Mesenchymal stem cell (in vitro differentiated cells and primary cell): ENCODE results near the gene TRAK2.
"Not testable (repeated sequence)": the region's sequence is repeated elsewhere in the genome, so short reads cannot be mapped to it uniquely, and the experiment has no call there.

Source experiments
- DNase-seq: peaks from one replicate; pipeline ENCODE4 v3.0.0-alpha.2; 2013
- H2AFZ ChIP-seq: one replicate; pipeline ENCODE4 v1.6.1; 2013; ENCODE audit warnings: low read depth, mild to moderate bottlenecking, control low read depth, inconsistent platforms, low read length, moderate library complexity
- H2AK5ac ChIP-seq: 2 replicates; pipeline ENCODE4 v1.6.1; 2013; ENCODE audit warnings: low read length, moderate library complexity, mild to moderate bottlenecking, inconsistent platforms; ENCODE audit not compliant: severe bottlenecking
- H2BK120ac ChIP-seq: one replicate; pipeline ENCODE4 v1.6.1; 2013; ENCODE audit warnings: low read depth, mild to moderate bottlenecking, inconsistent platforms, low read length, moderate library complexity
- H2BK12ac ChIP-seq, 2 experiments: one replicate each; pipeline ENCODE4 v1.6.1; 2013; ENCODE audit warnings: inconsistent platforms in 2 of 2, low read length in 2 of 2, mild to moderate bottlenecking in 2 of 2, moderate library complexity in 2 of 2, control low read depth in 1 of 2
- H2BK15ac ChIP-seq: one replicate; pipeline ENCODE4 v1.6.1; 2013; ENCODE audit warnings: mild to moderate bottlenecking, low read depth, inconsistent platforms; ENCODE audit not compliant: poor library complexity, severe bottlenecking
- H2BK5ac ChIP-seq: 2 replicates; pipeline ENCODE4 v1.6.1; 2013; ENCODE audit warnings: low read depth, mild to moderate bottlenecking, low read length, control low read depth, inconsistent platforms; ENCODE audit not compliant: poor library complexity, severe bottlenecking
- H3K14ac ChIP-seq, 2 experiments: one replicate each; pipeline ENCODE4 v1.6.1; 2013; ENCODE audit warnings: inconsistent platforms in 2 of 2, low read length in 2 of 2, control low read depth in 1 of 2, mild to moderate bottlenecking in 1 of 2, moderate library complexity in 1 of 2
- H3K18ac ChIP-seq, 2 experiments: one replicate each; pipeline ENCODE4 v1.6.1; 2013; ENCODE audit warnings: inconsistent platforms in 2 of 2, low read length in 2 of 2, control low read depth in 1 of 2, low read depth in 1 of 2, mild to moderate bottlenecking in 1 of 2
- H3K23ac ChIP-seq, 2 experiments: one replicate each; pipeline ENCODE4 v1.6.1; 2013; ENCODE audit warnings: inconsistent platforms in 2 of 2, low read length in 2 of 2, mild to moderate bottlenecking in 2 of 2, moderate library complexity in 2 of 2, control low read depth in 1 of 2
- H3K27ac ChIP-seq: 2 replicates; pipeline ENCODE4 v1.5.1; 2013; ENCODE audit warnings: mild to moderate bottlenecking, moderate library complexity, low read length, control low read depth, inconsistent platforms; ENCODE audit not compliant: poor library complexity, severe bottlenecking
- H3K27me3 ChIP-seq, 2 experiments: 2 replicates each; pipeline versions ENCODE4 v1.6.1 to v1.7.0; 2013; ENCODE audit warnings: low read length in 2 of 2, mild to moderate bottlenecking in 2 of 2, moderate library complexity in 2 of 2, control low read depth in 1 of 2, inconsistent platforms in 1 of 2; ENCODE audit not compliant: control insufficient read depth in 1 of 2, insufficient read depth in 1 of 2
- H3K36me3 ChIP-seq, 2 experiments: 2 replicates each; pipeline versions ENCODE4 v1.6.1 to v1.7.0; 2013; ENCODE audit warnings: low read length in 2 of 2, control low read depth in 1 of 2, inconsistent platforms in 1 of 2, low read depth in 1 of 2, mild to moderate bottlenecking in 1 of 2; ENCODE audit not compliant: insufficient read depth in 2 of 2, control insufficient read depth in 1 of 2
- H3K4ac ChIP-seq, 2 experiments: one replicate each; pipeline ENCODE4 v1.6.1; 2013; ENCODE audit warnings: inconsistent platforms in 2 of 2, low read length in 2 of 2, mild to moderate bottlenecking in 2 of 2, moderate library complexity in 2 of 2, control low read depth in 1 of 2, low read depth in 1 of 2
- H3K4me1 ChIP-seq: 2 replicates; pipeline ENCODE4 v1.6.1; 2013; ENCODE audit warnings: low read depth, low read length, control low read depth; ENCODE audit not compliant: control insufficient read depth, insufficient read depth
- H3K4me2 ChIP-seq: 2 replicates; pipeline ENCODE4 v1.6.1; 2013; ENCODE audit warnings: low read length, mild to moderate bottlenecking, inconsistent platforms; ENCODE audit not compliant: poor library complexity, severe bottlenecking
- H3K4me3 ChIP-seq, 2 experiments: 2 replicates each; pipeline versions ENCODE4 v1.5.1 to v1.7.0; 2013; ENCODE audit warnings: low read length in 2 of 2, mild to moderate bottlenecking in 2 of 2, control low read depth in 1 of 2, low read depth in 1 of 2; ENCODE audit not compliant: insufficient read depth in 1 of 2
- H3K79me1 ChIP-seq: replicated peaks from 2 replicates; pipeline ENCODE4 v1.6.1; 2013; ENCODE audit warnings: mild to moderate bottlenecking, control low read depth, low read length, inconsistent platforms; ENCODE audit not compliant: poor library complexity, severe bottlenecking
- H3K9ac ChIP-seq: 2 replicates; pipeline ENCODE4 v1.7.0; 2013; ENCODE audit warnings: mild to moderate bottlenecking, low read length, moderate library complexity
- H3K9me3 ChIP-seq: 2 replicates; pipeline ENCODE4 v1.7.0; 2013; ENCODE audit warnings: mild to moderate bottlenecking, low read length; ENCODE audit not compliant: control insufficient read depth
- H4K8ac ChIP-seq: one replicate; pipeline ENCODE4 v1.6.1; 2013; ENCODE audit warnings: inconsistent platforms, mild to moderate bottlenecking, low read length, moderate library complexity
- H4K91ac ChIP-seq: one replicate; pipeline ENCODE4 v1.6.1; 2013; ENCODE audit warnings: mild to moderate bottlenecking, low read length, inconsistent platforms
- WGBS: methylation state at CpG from one replicate; pipeline ENCODE4 v1.1.7; 2013; ENCODE audit warnings: mixed read lengths; 5-methylcytosine and 5-hydroxymethylcytosine counted together

The TRAK2 gene

DNA sequence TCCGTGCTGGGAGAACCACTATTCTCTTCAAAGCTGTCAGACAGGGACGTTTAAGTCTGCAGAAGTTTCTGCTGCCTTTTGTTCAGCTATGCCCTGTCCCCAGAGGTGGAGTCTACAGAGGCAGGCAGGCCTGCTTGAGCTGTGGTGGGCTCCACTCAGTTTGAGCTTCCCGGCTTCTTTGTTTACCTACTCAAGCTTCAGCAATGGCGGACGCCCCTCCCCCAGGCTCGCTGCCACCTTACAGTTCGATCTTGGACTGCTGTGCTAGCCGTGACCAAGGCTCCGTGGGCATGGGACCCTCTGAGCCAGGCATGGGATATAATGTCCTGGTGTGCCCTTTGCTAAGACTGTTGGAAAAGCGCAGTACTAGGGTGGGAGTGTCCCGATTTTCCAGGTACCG is 20.9 kb downstream of the TRAK2 start:
- not testable (repeated sequence) for H3K4me1 ChIP-seq, H3K9ac ChIP-seq, H2AK5ac ChIP-seq, H3K23ac ChIP-seq, H3K14ac ChIP-seq, H2BK120ac ChIP-seq, H3K4me2 ChIP-seq, H2AFZ ChIP-seq, H3K9me3 ChIP-seq, H2BK15ac ChIP-seq, H2BK12ac ChIP-seq, H2BK5ac ChIP-seq, H3K36me3 ChIP-seq, H4K91ac ChIP-seq, DNase-seq, H3K4ac ChIP-seq, H3K18ac ChIP-seq, H3K4me3 ChIP-seq, H3K27me3 ChIP-seq, H4K8ac ChIP-seq, H3K27ac ChIP-seq
- WGBS: over 99% methylated on average over 12 of the region's 12 CpGs
- peaks cover 22% of the 10 kb centered on the region for H3K79me1 ChIP-seq

DNA sequence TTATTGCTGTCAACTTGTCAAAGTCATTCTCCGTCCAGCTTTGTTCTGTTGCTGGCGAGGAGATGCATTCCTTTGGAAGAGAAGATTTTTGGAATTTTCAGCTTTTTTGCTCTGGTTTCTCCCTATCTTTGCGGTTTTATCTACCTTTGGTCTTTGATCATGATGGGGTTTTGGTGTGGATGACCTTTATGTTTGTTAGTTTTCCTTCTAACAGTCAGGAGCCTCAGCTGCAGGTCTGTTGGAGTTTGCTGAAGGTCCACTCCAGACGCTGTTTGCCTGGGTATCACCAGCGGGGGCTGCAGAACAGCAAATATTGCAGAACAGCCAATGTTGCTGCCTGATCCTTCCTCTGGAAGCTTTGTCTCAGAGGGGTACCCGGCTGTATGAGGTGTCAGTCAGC is 21.4 kb downstream of the TRAK2 start:
- H2AFZ ChIP-seq, H4K8ac ChIP-seq, H3K9me3 ChIP-seq, H3K4ac ChIP-seq, H3K4me2 ChIP-seq, H3K14ac ChIP-seq, H3K23ac ChIP-seq, H2BK5ac ChIP-seq, H2AK5ac ChIP-seq, H3K4me3 ChIP-seq, DNase-seq, H3K9ac ChIP-seq, H3K36me3 ChIP-seq, H3K4me1 ChIP-seq, H3K27me3 ChIP-seq, H2BK15ac ChIP-seq, H2BK120ac ChIP-seq, H3K27ac ChIP-seq, H3K18ac ChIP-seq, H4K91ac ChIP-seq, H2BK12ac ChIP-seq: not testable (repeated sequence)
- WGBS: 85% methylated on average over 6 of the region's 6 CpGs
- peaks cover 22% of the 10 kb centered on the region for H3K79me1 ChIP-seq

DNA sequence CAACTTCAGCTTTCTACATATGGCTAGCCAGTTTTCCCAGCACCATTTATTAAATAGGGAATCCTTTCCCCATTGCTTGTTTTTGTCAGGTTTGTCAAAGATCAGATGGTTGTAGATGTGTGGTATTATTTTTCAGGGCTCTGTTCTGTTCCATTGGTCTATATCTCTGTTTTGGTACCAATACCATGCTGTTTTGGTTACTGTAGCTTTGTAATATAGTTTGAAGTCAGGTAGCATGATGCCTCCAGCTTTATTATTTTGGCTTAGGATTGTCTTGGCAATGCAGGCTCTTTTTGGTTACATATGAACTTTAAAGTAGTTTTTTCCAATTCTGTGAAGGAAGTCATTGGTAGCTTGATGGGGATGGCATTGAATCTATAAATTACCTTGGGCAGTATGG is 22.9 kb downstream of the TRAK2 start:
- H2BK15ac ChIP-seq, H2AFZ ChIP-seq, H4K8ac ChIP-seq, H4K91ac ChIP-seq, H3K27ac ChIP-seq, DNase-seq, H3K36me3 ChIP-seq, H2AK5ac ChIP-seq, H2BK120ac ChIP-seq, H2BK5ac ChIP-seq, H3K23ac ChIP-seq, H3K18ac ChIP-seq, H2BK12ac ChIP-seq, H3K4me1 ChIP-seq, H3K4me3 ChIP-seq, H3K27me3 ChIP-seq, H3K9me3 ChIP-seq, H3K4me2 ChIP-seq, H3K4ac ChIP-seq, H3K14ac ChIP-seq, H3K9ac ChIP-seq: not testable (repeated sequence)
- H3K79me1 ChIP-seq: peaks cover 18% of the 10 kb centered on the region

DNA sequence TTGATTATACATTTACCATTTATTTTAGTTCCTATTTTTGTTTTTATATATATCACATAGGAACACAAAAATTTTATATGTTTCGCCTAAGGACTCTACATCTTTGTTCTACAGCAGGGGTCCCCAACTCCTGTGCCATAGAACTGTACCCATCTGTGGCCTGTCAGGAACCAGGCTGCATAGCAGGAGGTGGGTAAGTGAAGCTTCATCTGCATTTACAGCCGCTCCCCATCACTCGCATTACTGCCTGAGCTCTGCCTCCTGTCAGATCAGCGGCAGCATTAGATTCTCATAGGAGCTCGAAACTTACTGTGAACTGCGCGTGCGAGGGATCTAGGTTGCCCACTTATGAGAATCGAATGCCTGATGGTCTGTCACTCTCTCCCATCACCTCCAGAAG is 25.3 kb downstream of the TRAK2 start:
- no peak overlapping the region for H3K18ac ChIP-seq
- no peaks in the 10 kb centered on the region for H3K9me3 ChIP-seq
- peaks cover 0 to 5% of the 10 kb centered on the region in 2 experiments for H3K36me3 ChIP-seq
- no peak overlapping the region for H2BK5ac ChIP-seq
- H3K14ac ChIP-seq: no peak overlapping the region
- no peak for DNase-seq
- H3K79me1 ChIP-seq: peaks cover 16% of the 10 kb centered on the region
- H4K91ac ChIP-seq: no peak overlapping the region
- H3K27ac ChIP-seq: no peak overlapping the region
- H3K4me1 ChIP-seq: no peaks in the 10 kb centered on the region
- H3K4ac ChIP-seq: no peak overlapping the region
- H2BK12ac ChIP-seq: no peak overlapping the region
- H3K27me3 ChIP-seq: no peaks in the 10 kb centered on the region
- 92% methylated on average over 9 of the region's 9 CpGs for WGBS
- H3K23ac ChIP-seq: no peak overlapping the region
- no peak overlapping the region for H2BK15ac ChIP-seq
- no peak overlapping the region for H3K4me3 ChIP-seq
- H3K4me2 ChIP-seq: no peak overlapping the region
- no peak overlapping the region for H2BK120ac ChIP-seq
- no peak overlapping the region for H4K8ac ChIP-seq
- H2AK5ac ChIP-seq: no peak overlapping the region
- H2AFZ ChIP-seq: no peak overlapping the region
- no peak overlapping the region for H3K9ac ChIP-seq
